Natural killer cell (primary cell): ENCODE results near the gene COG5. TPM values are rescaled to one million over a fixed set of nuclear protein-coding genes. Genes with fewer than 3 reads are reported as not detected.

Experiments used
- ATAC-seq, 3 donors: fragments of 150-1000 bp in 2 of 3; fragments of 200-7000 bp in 1 of 3; cut with Tn5 transposase; 1 replicate in 1 of 3; 2 replicates in 2 of 3; pipeline ENCODE4 v1.10.0; 2021; ENCODE audit warnings: mild to moderate bottlenecking in 2 of 3, moderate library complexity in 2 of 3
- DNase-seq, 2 donors: peaks; one replicate each; pipeline versions ENCODE4 v3.0.0 to v3.0.0-alpha.2; 2013 to 2021; ENCODE audit warnings: mixed read lengths in 1 of 2
- H3K27ac ChIP-seq: one replicate; pipeline ENCODE4 v1.5.1; 2013; ENCODE audit warnings: mild to moderate bottlenecking, low read length
- H3K27me3 ChIP-seq: one replicate; pipeline ENCODE4 v1.6.1; 2013; ENCODE audit warnings: low read length; ENCODE audit not compliant: control insufficient read depth, insufficient read depth
- H3K36me3 ChIP-seq: one replicate; pipeline ENCODE4 v1.6.1; 2013; ENCODE audit warnings: low read length; ENCODE audit not compliant: control insufficient read depth, insufficient read depth
- H3K4me1 ChIP-seq: one replicate; pipeline ENCODE4 v1.6.1; 2013; ENCODE audit warnings: low read length; ENCODE audit not compliant: control insufficient read depth, insufficient read depth
- H3K4me3 ChIP-seq: one replicate; pipeline ENCODE4 v1.5.1; 2013; ENCODE audit warnings: low read length
- H3K9me3 ChIP-seq: one replicate; pipeline ENCODE4 v1.6.1; 2013; ENCODE audit warnings: low read length; ENCODE audit not compliant: control insufficient read depth, insufficient read depth
- H3K27ac Mint-ChIP-seq, 2 donors: one replicate each; pipeline ENCODE4 v1.8.0; 2022; ENCODE audit warnings: mild to moderate bottlenecking in 2 of 2, mixed read lengths in 2 of 2, moderate library complexity in 1 of 2
- H3K27me3 Mint-ChIP-seq, 2 donors: one replicate each; pipeline ENCODE4 v1.8.0; 2022; ENCODE audit warnings: low read depth in 2 of 2, mixed read lengths in 2 of 2
- H3K36me3 Mint-ChIP-seq: one replicate; pipeline ENCODE4 v1.8.0; 2022; ENCODE audit warnings: mixed read lengths
- H3K4me1 Mint-ChIP-seq, 2 donors: one replicate each; pipeline ENCODE4 v1.8.0; 2022; ENCODE audit warnings: mixed read lengths in 2 of 2
- H3K4me3 Mint-ChIP-seq: one replicate; pipeline ENCODE4 v1.8.0; 2022; ENCODE audit warnings: mild to moderate bottlenecking, moderate library complexity, mixed read lengths
- H3K9me3 Mint-ChIP-seq, 2 donors: one replicate each; pipeline ENCODE4 v1.8.0; 2022; ENCODE audit warnings: mixed read lengths in 2 of 2
- WGBS: methylation state at CpG from one replicate; pipeline ENCODE4 v1.1.7; 2013; ENCODE audit warnings: missing lambda C conversion rate; ENCODE audit not compliant: insufficient coverage; 5-methylcytosine and 5-hydroxymethylcytosine counted together
- intact Hi-C: fragments of 100-400 bp; cut with micrococcal nuclease; formaldehyde crosslinking; loops from one replicate; pipeline ENCODE4 v1.14.2; 2022
- total RNA-seq, 4 donors: library from RNA; stranded (reverse); fragments of 120-200 nt in 1 of 4; gene quantifications; one replicate each; pipeline versions ENCODE4 v1.2.3 to v1.2.4, GENCODE V29; 2013 to 2022
- TF ChIP-seq, protein P1 (sequence below): fragments of 200-600 bp; IDR thresholded peaks from one replicate; pipeline ENCODE4 v1.8.0; 2022; ENCODE audit warnings: antibody characterized with exemption

COG5 gene
- total RNA-seq, 3 donors from 2014 or later (not counting 1 experiment from before 2014, with no cell fraction given) = 49.2 to 54.6 (median 54.2) TPM

DNA sequence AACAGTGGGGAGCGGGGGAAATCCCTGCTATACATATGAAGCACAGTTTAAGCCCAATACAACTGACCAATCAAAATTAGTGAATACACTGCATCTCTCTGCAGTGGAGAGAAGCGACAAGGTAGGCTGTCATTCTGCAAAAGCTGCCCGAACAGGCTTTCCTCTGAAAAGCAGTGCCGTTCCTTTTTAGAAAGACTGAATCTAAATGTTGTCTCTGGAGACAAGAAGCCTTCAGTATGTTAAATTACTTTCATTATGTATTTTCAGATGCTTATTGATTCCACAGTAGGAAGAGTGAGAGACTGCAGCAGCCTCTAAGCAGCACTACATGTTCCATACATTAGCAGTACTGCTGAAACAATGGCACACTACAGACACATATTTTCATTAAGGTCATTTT is 93.8 kb downstream of the COG5 start, which contains the start of gene GPR22:
GPR22 (plus strand) TSS at position 129 of the 400 bp plus-strand sequence. CDS start 4,004 bp downstream, outside the sequence.
- Histone ChIP-seq H3K36me3 (no peaks in the 10 kb centered on the region), H3K9me3 (no peaks in the 10 kb centered on the region), H3K4me3 (no peak within 1 kb of the TSS), H3K27me3 (no peaks in the 10 kb centered on the region), H3K27ac (no peak within 1 kb of the TSS), H3K4me1 (no peaks in the 10 kb centered on the region)
- ATAC-seq (no peak), DNase-seq (no peak)
- intact Hi-C loops = no loop called here
- Mint-ChIP-seq H3K4me3 (no peak within 1 kb of the TSS), H3K27me3 (no peaks in the 10 kb centered on the region), H3K36me3 (no peaks in the 10 kb centered on the region), H3K4me1 (peaks cover 0 to 6% of the 10 kb centered on the region in 2 donors), H3K9me3 (no peaks in the 10 kb centered on the region), H3K27ac (no peak within 1 kb of the TSS)
- TF ChIP-seq, protein P1, sequence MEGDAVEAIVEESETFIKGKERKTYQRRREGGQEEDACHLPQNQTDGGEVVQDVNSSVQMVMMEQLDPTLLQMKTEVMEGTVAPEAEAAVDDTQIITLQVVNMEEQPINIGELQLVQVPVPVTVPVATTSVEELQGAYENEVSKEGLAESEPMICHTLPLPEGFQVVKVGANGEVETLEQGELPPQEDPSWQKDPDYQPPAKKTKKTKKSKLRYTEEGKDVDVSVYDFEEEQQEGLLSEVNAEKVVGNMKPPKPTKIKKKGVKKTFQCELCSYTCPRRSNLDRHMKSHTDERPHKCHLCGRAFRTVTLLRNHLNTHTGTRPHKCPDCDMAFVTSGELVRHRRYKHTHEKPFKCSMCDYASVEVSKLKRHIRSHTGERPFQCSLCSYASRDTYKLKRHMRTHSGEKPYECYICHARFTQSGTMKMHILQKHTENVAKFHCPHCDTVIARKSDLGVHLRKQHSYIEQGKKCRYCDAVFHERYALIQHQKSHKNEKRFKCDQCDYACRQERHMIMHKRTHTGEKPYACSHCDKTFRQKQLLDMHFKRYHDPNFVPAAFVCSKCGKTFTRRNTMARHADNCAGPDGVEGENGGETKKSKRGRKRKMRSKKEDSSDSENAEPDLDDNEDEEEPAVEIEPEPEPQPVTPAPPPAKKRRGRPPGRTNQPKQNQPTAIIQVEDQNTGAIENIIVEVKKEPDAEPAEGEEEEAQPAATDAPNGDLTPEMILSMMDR = no peak
- 100% methylated on average over 4 of the region's 4 CpGs for WGBS

DNA sequence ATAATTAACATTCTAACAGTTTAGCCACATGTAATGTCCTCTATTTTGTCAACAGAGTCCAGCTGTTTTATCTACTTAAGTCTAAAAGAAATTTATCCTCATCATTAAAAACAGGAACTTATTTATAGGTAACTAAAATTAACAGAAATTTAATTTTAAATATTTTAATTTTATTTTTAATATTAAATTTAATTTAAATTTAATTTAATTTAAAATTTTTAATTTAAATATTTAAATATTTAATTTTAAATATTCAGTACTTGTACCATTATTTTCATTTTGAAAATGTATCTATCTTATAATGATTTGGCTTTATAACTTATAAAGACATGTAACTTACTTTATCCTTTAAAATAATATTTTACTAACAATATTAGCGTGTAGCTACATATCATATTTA is 94.9 kb downstream of the COG5 start:
- DNase-seq (no peak), ATAC-seq (no peak)
- Mint-ChIP-seq H3K27me3 (no peaks in the 10 kb centered on the region), H3K9me3 (no peaks in the 10 kb centered on the region), H3K36me3 (no peaks in the 10 kb centered on the region), H3K27ac (no peak overlapping the region), H3K4me3 (no peak overlapping the region), H3K4me1 (no peaks in the 10 kb centered on the region)
- TF ChIP-seq, protein P1 = no peak
- H3K27me3 ChIP-seq = no peaks in the 10 kb centered on the region
- intact Hi-C loops = no loop called here
- no peaks in the 10 kb centered on the region for H3K36me3 ChIP-seq
- no CpG with 5 or more reads among the region's 1 CpG for WGBS
- H3K27ac ChIP-seq = no peak overlapping the region
- H3K4me1 ChIP-seq = no peaks in the 10 kb centered on the region
- H3K4me3 ChIP-seq = no peak overlapping the region
- no peaks in the 10 kb centered on the region for H3K9me3 ChIP-seq

DNA sequence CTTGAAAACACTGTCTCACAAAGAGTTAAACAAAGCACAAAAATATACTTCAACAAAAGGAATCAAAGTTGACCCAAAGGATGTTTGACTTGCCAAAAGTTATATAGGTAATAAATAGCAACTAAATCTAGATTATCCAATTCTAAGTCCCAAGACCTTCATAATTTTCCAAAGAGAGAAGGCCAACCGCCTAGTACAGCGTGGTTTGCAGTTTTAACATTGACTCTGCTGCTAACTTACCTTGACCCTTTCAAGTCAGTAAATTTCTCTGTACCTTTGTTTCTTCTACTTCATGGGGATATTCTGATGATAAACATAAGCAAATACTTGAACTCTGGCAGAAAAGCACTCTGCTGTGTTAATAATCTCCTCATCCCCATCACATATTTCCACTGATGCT is 95.7 kb downstream of the COG5 start:
- no peaks in the 10 kb centered on the region for H3K4me1 Mint-ChIP-seq
- H3K36me3 Mint-ChIP-seq = no peaks in the 10 kb centered on the region
- H3K27ac ChIP-seq = no peak overlapping the region
- intact Hi-C loops = no loop called here
- DNase-seq (no peak), ATAC-seq (no peak)
- no peak overlapping the region for H3K27ac Mint-ChIP-seq
- no peaks in the 10 kb centered on the region for H3K27me3 Mint-ChIP-seq
- no peaks in the 10 kb centered on the region for H3K36me3 ChIP-seq
- H3K4me1 ChIP-seq = no peaks in the 10 kb centered on the region
- no peak overlapping the region for H3K4me3 ChIP-seq
- 95% methylated on average over 2 of the region's 2 CpGs for WGBS
- TF ChIP-seq, protein P1 = no peak
- no peaks in the 10 kb centered on the region for H3K9me3 ChIP-seq
- H3K9me3 Mint-ChIP-seq = no peaks in the 10 kb centered on the region
- H3K4me3 Mint-ChIP-seq = no peak overlapping the region
- H3K27me3 ChIP-seq = no peaks in the 10 kb centered on the region

DNA sequence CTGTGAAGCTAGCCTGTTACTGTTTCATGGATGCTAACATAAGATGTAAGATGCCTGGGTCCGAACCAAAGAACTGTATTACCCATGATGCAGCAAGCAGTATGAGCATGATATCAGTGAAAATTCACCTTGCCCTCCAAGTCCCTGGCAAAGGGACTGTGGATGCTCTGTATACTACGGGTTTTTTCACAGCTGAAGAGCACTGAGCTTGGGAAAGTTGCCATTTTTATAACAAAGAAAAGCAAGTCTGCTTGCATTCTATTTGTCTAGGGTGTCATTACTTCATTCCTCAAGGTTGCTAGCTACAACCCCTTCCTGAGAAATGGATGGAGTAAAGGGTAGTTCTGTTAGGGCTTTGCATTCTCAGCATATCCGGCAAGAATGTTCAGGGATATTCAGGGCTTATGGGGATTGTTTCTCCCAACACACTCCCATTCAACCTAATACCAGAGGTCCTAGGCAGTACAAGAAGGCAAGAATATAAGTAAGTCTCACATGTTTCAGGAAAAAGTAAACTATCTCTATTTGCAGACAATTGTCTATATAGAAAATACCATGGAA is 99.0 kb downstream of the COG5 start:
- TF ChIP-seq, protein P1 = no peak
- Histone ChIP-seq H3K9me3 (no peaks in the 10 kb centered on the region), H3K27me3 (no peaks in the 10 kb centered on the region), H3K27ac (no peak overlapping the region), H3K36me3 (no peaks in the 10 kb centered on the region), H3K4me3 (no peak overlapping the region), H3K4me1 (no peaks in the 10 kb centered on the region)
- 84% methylated on average over 2 of the region's 3 CpGs for WGBS
- Mint-ChIP-seq H3K4me1 (no peaks in the 10 kb centered on the region), H3K27ac (no peak overlapping the region), H3K27me3 (no peaks in the 10 kb centered on the region), H3K36me3 (no peaks in the 10 kb centered on the region), H3K4me3 (no peak overlapping the region), H3K9me3 (no peaks in the 10 kb centered on the region)
- no peak for ATAC-seq
- DNase-seq = no peak
- intact Hi-C loops = no loop called here
